AG10803 (cell line): Measurements from ENCODE around the gene ALG12.
"Not testable (repeated sequence)": the region's sequence is repeated elsewhere in the genome, so short reads cannot be mapped to it uniquely, and the experiment has no call there.

Source experiments
- DNase-seq: peaks from one replicate; pipeline ENCODE4 v3.0.0; 2010; ENCODE audit warnings: low read depth
- H3K4me3 ChIP-seq: 2 replicates; pipeline ENCODE4 v1.5.1; 2011; ENCODE audit warnings: mild to moderate bottlenecking, low read length, control low read depth
- TF ChIP-seq, protein P1 (sequence below): conservative IDR thresholded peaks from 2 replicates; pipeline ENCODE4 v1.5.1; 2011; ENCODE audit warnings: mild to moderate bottlenecking, low read length, control low read depth, inconsistent platforms

The ALG12 gene

GRCh38 chr22:49948116-49948957, 30.1 kb upstream of the ALG12 start:
- DNase-seq: no peak
- TF ChIP-seq, protein P1, sequence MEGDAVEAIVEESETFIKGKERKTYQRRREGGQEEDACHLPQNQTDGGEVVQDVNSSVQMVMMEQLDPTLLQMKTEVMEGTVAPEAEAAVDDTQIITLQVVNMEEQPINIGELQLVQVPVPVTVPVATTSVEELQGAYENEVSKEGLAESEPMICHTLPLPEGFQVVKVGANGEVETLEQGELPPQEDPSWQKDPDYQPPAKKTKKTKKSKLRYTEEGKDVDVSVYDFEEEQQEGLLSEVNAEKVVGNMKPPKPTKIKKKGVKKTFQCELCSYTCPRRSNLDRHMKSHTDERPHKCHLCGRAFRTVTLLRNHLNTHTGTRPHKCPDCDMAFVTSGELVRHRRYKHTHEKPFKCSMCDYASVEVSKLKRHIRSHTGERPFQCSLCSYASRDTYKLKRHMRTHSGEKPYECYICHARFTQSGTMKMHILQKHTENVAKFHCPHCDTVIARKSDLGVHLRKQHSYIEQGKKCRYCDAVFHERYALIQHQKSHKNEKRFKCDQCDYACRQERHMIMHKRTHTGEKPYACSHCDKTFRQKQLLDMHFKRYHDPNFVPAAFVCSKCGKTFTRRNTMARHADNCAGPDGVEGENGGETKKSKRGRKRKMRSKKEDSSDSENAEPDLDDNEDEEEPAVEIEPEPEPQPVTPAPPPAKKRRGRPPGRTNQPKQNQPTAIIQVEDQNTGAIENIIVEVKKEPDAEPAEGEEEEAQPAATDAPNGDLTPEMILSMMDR: no peak
- no peak overlapping the region for H3K4me3 ChIP-seq

DNA sequence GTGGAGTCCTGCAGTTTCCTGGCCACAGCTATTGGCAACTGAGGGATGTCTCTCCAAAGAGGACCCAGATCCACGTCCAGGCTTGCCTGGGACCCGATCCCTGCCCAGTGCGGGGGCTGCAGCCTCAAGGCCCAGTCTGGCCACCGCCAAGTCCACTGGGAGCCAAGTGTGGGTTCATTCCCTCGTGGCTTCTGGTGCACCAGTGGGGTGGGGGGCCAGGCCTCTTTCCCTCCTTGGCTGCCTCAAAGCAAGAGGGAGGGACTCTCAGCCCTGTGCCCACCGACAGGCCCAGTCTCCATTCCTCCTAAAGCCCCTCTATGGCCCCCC, 29.0 kb upstream of the ALG12 start:
- no peak overlapping the region for H3K4me3 ChIP-seq
- TF ChIP-seq, protein P1: no peak
- no peak for DNase-seq

DNA sequence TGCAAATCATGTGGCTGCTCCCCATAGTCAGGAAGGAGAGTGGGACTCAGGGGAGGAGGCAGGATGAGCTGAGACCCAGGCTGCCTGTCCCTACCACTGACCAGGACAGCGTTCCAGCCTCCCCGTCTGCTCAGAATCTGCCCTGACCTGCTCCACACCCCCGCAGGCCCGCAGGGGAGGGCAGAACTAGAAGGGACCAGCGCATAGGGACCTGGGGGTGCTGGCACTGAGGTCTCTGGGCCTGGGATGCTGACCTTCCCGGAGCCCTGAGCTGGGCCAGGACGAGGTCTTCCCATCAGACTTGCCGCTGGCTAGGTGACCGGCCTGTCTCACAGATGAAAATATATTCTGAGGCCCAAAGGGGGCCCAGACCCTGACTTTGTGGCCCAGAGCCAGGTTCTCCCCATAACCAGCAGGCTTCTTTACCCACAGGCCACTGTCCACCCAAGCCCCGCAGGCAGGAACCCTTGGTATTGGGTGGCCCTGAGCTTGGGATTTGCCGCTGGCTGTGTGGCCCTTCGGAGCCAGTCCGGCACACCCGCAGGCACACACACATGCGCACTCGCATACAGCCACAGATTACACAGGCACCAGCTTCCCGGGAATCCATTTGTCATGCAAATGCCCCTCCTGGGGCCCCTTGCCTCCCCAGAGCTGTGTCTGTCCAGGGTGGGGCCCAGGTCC, 28.5 kb upstream of the ALG12 start:
- no peak for DNase-seq
- TF ChIP-seq, protein P1: no peak
- H3K4me3 ChIP-seq: no peak overlapping the region

DNA sequence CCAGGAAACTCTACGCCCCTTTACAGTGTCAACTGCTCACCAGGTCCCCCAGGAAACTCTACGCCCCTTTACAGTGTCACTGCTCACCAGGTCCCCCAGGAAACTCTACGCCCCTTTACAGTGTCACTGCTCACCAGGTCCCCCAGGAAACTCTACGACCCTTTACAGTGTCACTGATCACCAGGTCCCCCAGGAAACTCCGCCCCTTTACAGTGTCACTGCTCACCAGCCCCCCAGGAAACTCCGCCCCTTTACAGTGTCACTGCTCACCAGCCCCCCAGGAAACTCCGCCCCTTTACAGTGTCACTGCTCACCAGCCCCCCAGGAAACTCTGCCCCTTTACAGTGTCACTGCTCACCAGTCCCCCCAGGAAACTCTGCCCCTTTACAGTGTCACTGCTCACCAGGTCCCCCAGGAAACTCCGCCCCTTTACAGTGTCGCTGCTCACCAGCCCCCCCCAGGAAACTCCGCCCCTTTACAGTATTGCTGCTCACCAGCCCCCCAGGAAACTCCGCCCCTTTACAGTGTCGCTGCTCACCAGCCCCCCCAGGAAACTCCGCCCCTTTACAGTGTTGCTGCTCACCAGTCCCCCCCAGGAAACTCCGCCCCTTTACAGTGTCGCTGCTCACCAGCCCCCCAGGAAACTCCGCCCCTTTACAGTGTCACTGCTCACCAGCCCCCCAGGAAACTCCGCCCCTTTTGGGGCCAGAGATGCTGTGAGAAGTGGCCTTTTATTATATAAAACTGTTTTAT, 27.0 kb upstream of the ALG12 start:
- not testable (repeated sequence) for DNase-seq, H3K4me3 ChIP-seq

- TF ChIP-seq, protein P1: no peak
- DNase-seq: no peak
- no peak overlapping the region for H3K4me3 ChIP-seq
These were observed 26.2 kb upstream of the ALG12 start for GRCh38 chr22:49944399-49944891.

- DNase-seq: no peak
- TF ChIP-seq, protein P1: no peak
- H3K4me3 ChIP-seq: no peak overlapping the region
These were observed 25.6 kb upstream of the ALG12 start for GRCh38 chr22:49943771-49944398.

DNA sequence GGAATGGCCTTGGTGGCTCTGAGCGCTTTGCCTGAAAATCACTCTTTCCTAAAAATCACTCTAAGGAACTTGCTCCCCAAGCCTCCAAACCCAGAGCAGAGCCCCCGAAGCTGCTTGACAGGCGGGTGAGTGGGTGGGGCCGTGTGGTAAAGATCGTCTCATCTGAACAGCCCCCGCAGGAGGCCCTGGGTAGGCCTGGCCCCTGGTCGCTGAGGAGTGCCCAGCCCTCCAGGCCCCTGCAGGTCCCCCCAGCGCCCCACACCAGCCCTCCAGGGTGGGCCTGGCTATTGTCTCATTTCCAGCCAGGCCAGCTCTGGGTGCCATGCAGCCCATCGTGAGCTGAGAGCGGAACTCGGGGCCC, 25.1 kb upstream of the ALG12 start:
- no peak for DNase-seq
- no peak overlapping the region for H3K4me3 ChIP-seq
- TF ChIP-seq, protein P1: no peak
